ENCODE results near the gene SLC25A43. TPM values are rescaled to one million over a fixed set of nuclear protein-coding genes. Genes with fewer than 3 reads are reported as not detected.

Gene SLC25A43
- total and polyA plus RNA-seq, 2 of the 4 experiments (the other 2 are of a cell fraction) = 12.3 to 12.5 TPM

DNA sequence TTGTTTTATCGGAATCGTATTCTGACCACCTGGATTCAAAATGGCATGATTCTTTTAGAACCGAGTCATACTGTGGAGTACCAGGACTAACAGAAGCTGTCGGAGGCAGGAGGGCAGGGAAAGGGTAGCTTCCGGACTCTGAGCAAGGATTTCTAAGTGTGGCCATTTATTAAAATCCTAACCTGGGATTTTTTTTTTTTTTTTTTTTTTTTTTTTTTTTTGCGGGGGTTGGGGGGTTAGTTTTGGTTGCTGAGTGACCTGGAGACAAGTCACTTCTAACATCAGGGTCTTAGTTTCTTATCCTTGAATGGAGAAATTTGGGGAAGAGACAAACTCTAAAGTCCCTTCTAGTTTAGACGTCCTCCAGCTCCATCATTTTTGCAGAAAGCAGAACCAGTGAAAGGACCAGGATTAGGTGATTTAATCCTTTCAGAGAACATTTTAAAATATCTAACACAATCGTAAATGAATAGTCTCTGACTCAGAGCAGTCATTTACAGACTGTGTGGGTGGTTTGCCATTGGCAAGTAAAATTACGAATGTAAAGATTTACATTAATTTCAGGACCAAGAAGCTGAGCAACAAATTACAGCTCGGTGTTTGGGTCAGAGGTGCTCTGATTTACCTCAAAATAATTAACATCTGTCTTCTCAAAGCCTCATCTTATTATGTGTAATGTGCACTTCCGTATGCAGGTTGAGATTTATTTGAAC lies 76.4 kb downstream of the SLC25A43 start:
- no TSS peak for BruUV-seq (replicated peaks)
- no peak for ATAC-seq (ENCODE audit: low read depth)

More for the DNA sequence above, 76.4 kb downstream of the SLC25A43 start:
- H4K20me1 ChIP-seq (ENCODE audit: insufficient read depth, low read length) = no peaks in the 10 kb centered on the region
- H2AK5ac ChIP-seq (ENCODE audit: low read depth, low read length) = no peak overlapping the region
- H4K5ac ChIP-seq (ENCODE audit: low read depth, low read length) = no peak overlapping the region
- no peaks in the 10 kb centered on the region for H3K9me3 ChIP-seq (ENCODE audit: control insufficient read depth, insufficient read depth, low read length)
- no peak overlapping the region for H3K4ac ChIP-seq (ENCODE audit: low read depth, low read length)
- no peak overlapping the region for H3K9ac ChIP-seq (ENCODE audit: low read depth, low read length)
- POLR2A ChIA-PET (ENCODE audit: unreplicated experiment) = no interaction called here
- 67% methylated on average over 4 of the region's 11 CpGs; no CpG with 5 or more reads in 1 of the 2 experiments for WGBS, 2 experiments (ENCODE audit: extremely low coverage in 2 of 2, insufficient read length in 1 of 2)
- peak; percentile 55 for DNase-seq
- no peaks in the 10 kb centered on the region for H3K9me1 ChIP-seq (ENCODE audit: insufficient read depth, low read length)
- H3K27me3 ChIP-seq (ENCODE audit: control insufficient read depth, insufficient read depth, low read length) = no peaks in the 10 kb centered on the region
- H3K23ac ChIP-seq (ENCODE audit: low read depth, low read length) = no peak overlapping the region
- H3K27ac ChIP-seq (ENCODE audit: insufficient read depth, low read length) = no peak overlapping the region
- H4K91ac ChIP-seq (ENCODE audit: insufficient read depth, low read depth, low read length) = no peak overlapping the region
- no peak overlapping the region for H3K14ac ChIP-seq (replicated peaks; ENCODE audit: low read depth, low read length)
- no peak overlapping the region for H2AFZ ChIP-seq (replicated peaks; ENCODE audit: low read length, poor library complexity)
- dilution Hi-C loops (cut with HindIII; ENCODE audit: low sequenced_read_pairs, unreplicated experiment) = no loop called here
- 0 out of 4 replicates have a peak, but pooled peaks cover 0 to under 1% of the 10 kb centered on the region in 2 experiments for H3K79me1 ChIP-seq (ENCODE audit: low read depth in 1 of 2, low read length in 2 of 2)
- H2BK5ac ChIP-seq (ENCODE audit: low read depth, low read length, poor library complexity, severe bottlenecking) = no peak overlapping the region
- TF ChIP-seq, protein P1, sequence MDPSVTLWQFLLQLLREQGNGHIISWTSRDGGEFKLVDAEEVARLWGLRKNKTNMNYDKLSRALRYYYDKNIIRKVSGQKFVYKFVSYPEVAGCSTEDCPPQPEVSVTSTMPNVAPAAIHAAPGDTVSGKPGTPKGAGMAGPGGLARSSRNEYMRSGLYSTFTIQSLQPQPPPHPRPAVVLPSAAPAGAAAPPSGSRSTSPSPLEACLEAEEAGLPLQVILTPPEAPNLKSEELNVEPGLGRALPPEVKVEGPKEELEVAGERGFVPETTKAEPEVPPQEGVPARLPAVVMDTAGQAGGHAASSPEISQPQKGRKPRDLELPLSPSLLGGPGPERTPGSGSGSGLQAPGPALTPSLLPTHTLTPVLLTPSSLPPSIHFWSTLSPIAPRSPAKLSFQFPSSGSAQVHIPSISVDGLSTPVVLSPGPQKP (IDR thresholded peaks at IDR 0.05; ENCODE audit: borderline replicate concordance, low read depth, low read length) = no peak
- TF ChIP-seq, protein P2, sequence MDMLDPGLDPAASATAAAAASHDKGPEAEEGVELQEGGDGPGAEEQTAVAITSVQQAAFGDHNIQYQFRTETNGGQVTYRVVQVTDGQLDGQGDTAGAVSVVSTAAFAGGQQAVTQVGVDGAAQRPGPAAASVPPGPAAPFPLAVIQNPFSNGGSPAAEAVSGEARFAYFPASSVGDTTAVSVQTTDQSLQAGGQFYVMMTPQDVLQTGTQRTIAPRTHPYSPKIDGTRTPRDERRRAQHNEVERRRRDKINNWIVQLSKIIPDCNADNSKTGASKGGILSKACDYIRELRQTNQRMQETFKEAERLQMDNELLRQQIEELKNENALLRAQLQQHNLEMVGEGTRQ (IDR thresholded peaks at IDR 0.05; ENCODE audit: low read depth, low read length) = no peak
- TF ChIP-seq CEBPB (IDR thresholded peaks at IDR 0.05; ENCODE audit: low read depth, low read length) (no peak), FOS (IDR thresholded peaks at IDR 0.05; ENCODE audit: low read depth, low read length) (peak; percentile 45; the same call in 1 of the 2 replicates)
- CTCF ChIA-PET = interaction anchor here (0.6 to 1.5 kb wide), 4 partner anchors 25 to 358 kb away, joined by 3 to 9 read pairs (median 5); no protein-coding TSS in a partner anchor
- peaks cover 3% of the 10 kb centered on the region for H3K36me3 ChIP-seq (ENCODE audit: control insufficient read depth, insufficient read depth, low read length)
- H2BK15ac ChIP-seq (ENCODE audit: low read depth, low read length) = no peak overlapping the region
- no peak overlapping the region for H3K18ac ChIP-seq (ENCODE audit: low read depth, low read length)
- peak overlapping the region; percentile 54; the same call in 1 of the 2 replicates for H3K4me2 ChIP-seq (ENCODE audit: low read depth, low read length)
- H4K8ac ChIP-seq (ENCODE audit: low read depth in 2 of 2, low read length in 2 of 2) = no peak overlapping the region
- peaks cover 4% of the 10 kb centered on the region for H3K4me1 ChIP-seq (ENCODE audit: control insufficient read depth, insufficient read depth, low read length)
- H2BK20ac ChIP-seq (ENCODE audit: low read depth, low read length) = no peak overlapping the region
- H3K4me3 ChIP-seq (ENCODE audit: insufficient read depth, low read depth, low read length) = no peak overlapping the region
- in situ Hi-C loops (cut with MboI; ENCODE audit: low sequenced_read_pairs) = no loop called here
- H2AK9ac ChIP-seq (replicated peaks; ENCODE audit: low read depth, low read length, poor library complexity) = no peak overlapping the region
- no peak overlapping the region for H2BK120ac ChIP-seq (ENCODE audit: low read depth, low read length)
- no peak overlapping the region for H3K56ac ChIP-seq (ENCODE audit: extremely low read depth, insufficient read depth, low read length)
- intact Hi-C loops (cut with micrococcal nuclease) = no loop called here
